OCI-LY1 (cell line): ENCODE results near the gene THOC7.
A peak's percentile ranks its signal among the peaks of the same experiment; 100 is the strongest.

Source experiments
- H2AFZ ChIP-seq: fragments of 200-600 bp; sonication (generic), shearing (Covaris generic); 2 replicates; pipeline ENCODE4 v1.6.0; 2014; ENCODE audit warnings: antibody characterized with exemption, mild to moderate bottlenecking, low read length
- H3F3A ChIP-seq: fragments of 200-600 bp; sonication (generic), shearing (Covaris generic); 2 replicates; pipeline ENCODE4 v1.6.0; 2014; ENCODE audit warnings: mild to moderate bottlenecking, antibody characterized with exemption, low read length, moderate library complexity; ENCODE audit not compliant: insufficient read depth
- H3K27ac ChIP-seq: fragments of 200-600 bp; sonication (generic); 2 replicates; pipeline ENCODE4 v1.5.1; 2014; ENCODE audit warnings: low read length, mixed run types, mild to moderate bottlenecking, low read depth; ENCODE audit not compliant: poor library complexity, severe bottlenecking
- H3K27me3 ChIP-seq: fragments of 200-600 bp; sonication (generic); 2 replicates; pipeline ENCODE4 v1.6.0; 2014; ENCODE audit warnings: antibody characterized with exemption, mild to moderate bottlenecking, low read length, moderate library complexity; ENCODE audit not compliant: insufficient read depth
- H3K36me3 ChIP-seq: fragments of 200-600 bp; sonication (generic); 2 replicates; pipeline ENCODE4 v1.6.1; 2014; ENCODE audit warnings: mild to moderate bottlenecking, antibody characterized with exemption, low read length, moderate library complexity, mixed read lengths; ENCODE audit not compliant: insufficient read depth
- H3K4me1 ChIP-seq: fragments of 200-600 bp; sonication (generic); 2 replicates; pipeline ENCODE4 v1.5.1; 2014; ENCODE audit warnings: mild to moderate bottlenecking, low read length, moderate library complexity; ENCODE audit not compliant: insufficient read depth, severe bottlenecking
- H3K4me2 ChIP-seq: fragments of 200-600 bp; sonication (generic), shearing (Covaris generic); 2 replicates; pipeline ENCODE4 v1.6.1; 2014; ENCODE audit warnings: low read length
- H3K4me3 ChIP-seq: fragments of 200-600 bp; sonication (generic); 2 replicates; pipeline ENCODE4 v1.5.1; 2014; ENCODE audit warnings: low read length, low read depth, mild to moderate bottlenecking, mixed read lengths; ENCODE audit not compliant: poor library complexity, severe bottlenecking
- H3K79me2 ChIP-seq: fragments of 200-600 bp; shearing (Covaris generic); 2 replicates; pipeline ENCODE4 v1.6.1; 2016; ENCODE audit warnings: mixed run types, low read length, mixed read lengths; ENCODE audit not compliant: insufficient read depth
- H3K9ac ChIP-seq: fragments of 200-600 bp; sonication (generic), shearing (Covaris generic); 2 replicates; pipeline ENCODE4 v1.6.1; 2014; ENCODE audit warnings: mild to moderate bottlenecking, low read length, mixed read lengths
- H3K9me2 ChIP-seq: fragments of 200-600 bp; sonication (generic), shearing (Covaris generic); 2 replicates; pipeline ENCODE4 v1.6.1; 2014; ENCODE audit warnings: low read depth, mild to moderate bottlenecking, low read length, mixed read lengths
- H3K9me3 ChIP-seq: fragments of 200-600 bp; shearing (Covaris generic); 2 replicates; pipeline ENCODE4 v1.6.1; 2014; ENCODE audit warnings: low read length, mixed read lengths
- H4K20me1 ChIP-seq: fragments of 200-600 bp; sonication (generic), shearing (Covaris generic); 2 replicates; pipeline ENCODE4 v1.6.0; 2016; ENCODE audit warnings: mild to moderate bottlenecking, low read length; ENCODE audit not compliant: insufficient read depth
- CTCF ChIP-seq: fragments of 200-600 bp; sonication (generic), shearing (Covaris generic); IDR thresholded peaks from 2 replicates; pipeline ENCODE4 v1.5.1; 2017; ENCODE audit warnings: mild to moderate bottlenecking, antibody characterized with exemption, low read length, moderate library complexity, mixed read lengths
- EZH2 ChIP-seq: fragments of 200-600 bp; sonication (generic), shearing (Covaris generic); IDR thresholded peaks from 2 replicates; pipeline ENCODE4 v1.8.0; 2017; ENCODE audit warnings: borderline replicate concordance, mixed run types, mild to moderate bottlenecking, antibody characterized with exemption, low read length, moderate library complexity, mixed read lengths

The THOC7 gene

GRCh38 chr3:63870615-63871005 is 7.0 kb upstream of the THOC7 start:
- no peak overlapping the region for H3K4me3 ChIP-seq
- no peak overlapping the region for H3K27ac ChIP-seq
- no peaks in the 10 kb centered on the region for H3K9me2 ChIP-seq
- H3K9me3 ChIP-seq = no peaks in the 10 kb centered on the region
- H3K4me2 ChIP-seq = peak overlapping the region; percentile 20; the same call in 1 of the 2 replicates
- H3F3A ChIP-seq = no peaks in the 10 kb centered on the region
- no peaks in the 10 kb centered on the region for H4K20me1 ChIP-seq
- TF ChIP-seq CTCF (no peak), EZH2 (no peak)
- no peak overlapping the region for H3K9ac ChIP-seq
- H2AFZ ChIP-seq = no peak overlapping the region
- H3K27me3 ChIP-seq = no peaks in the 10 kb centered on the region
- H3K4me1 ChIP-seq = peaks cover 44% of the 10 kb centered on the region
- peaks cover 13% of the 10 kb centered on the region for H3K36me3 ChIP-seq
- peaks cover 96% of the 10 kb centered on the region for H3K79me2 ChIP-seq

- Histone ChIP-seq H2AFZ (no peak overlapping the region), H3K9ac (no peak overlapping the region), H3K4me1 (peaks cover 48% of the 10 kb centered on the region), H4K20me1 (no peaks in the 10 kb centered on the region), H3K79me2 (peaks cover 96% of the 10 kb centered on the region), H3K36me3 (peaks cover 13% of the 10 kb centered on the region), H3K4me3 (no peak overlapping the region), H3K4me2 (peak overlapping the region; percentile 20; the same call in 1 of the 2 replicates), H3K9me3 (no peaks in the 10 kb centered on the region), H3K27me3 (no peaks in the 10 kb centered on the region), H3K27ac (no peak overlapping the region), H3K9me2 (no peaks in the 10 kb centered on the region), H3F3A (no peaks in the 10 kb centered on the region)
- TF ChIP-seq CTCF = no peak
Observed at GRCh38 chr3:63869940-63870614, 6.5 kb upstream of the THOC7 start.

- Histone ChIP-seq H3F3A (no peaks in the 10 kb centered on the region), H4K20me1 (no peaks in the 10 kb centered on the region), H3K4me3 (no peak overlapping the region), H3K27me3 (no peaks in the 10 kb centered on the region), H2AFZ (no peak overlapping the region), H3K27ac (no peak overlapping the region), H3K4me2 (no peak overlapping the region), H3K9me2 (no peaks in the 10 kb centered on the region), H3K9ac (no peak overlapping the region), H3K79me2 (peaks cover 90% of the 10 kb centered on the region), H3K36me3 (peaks cover 13% of the 10 kb centered on the region), H3K9me3 (no peaks in the 10 kb centered on the region), H3K4me1 (peaks cover 49% of the 10 kb centered on the region)
- TF ChIP-seq CTCF = no peak
- TF ChIP-seq EZH2 = no peak
Observed at GRCh38 chr3:63867225-63867624, 3.6 kb upstream of the THOC7 start.
